Stimulated activated CD8-positive, alpha-beta memory T cell treated with anti-CD3 and anti-CD28 coated beads, Interleukin-15, amount 100 ng/mL, for 1 hour (primary cell): ENCODE measurements around the gene CNTN5.

Source experiments
- DNase-seq: peaks from one replicate; pipeline ENCODE4 v3.0.0-alpha.2; 2020; ENCODE audit warnings: low read depth

The CNTN5 gene

DNA sequence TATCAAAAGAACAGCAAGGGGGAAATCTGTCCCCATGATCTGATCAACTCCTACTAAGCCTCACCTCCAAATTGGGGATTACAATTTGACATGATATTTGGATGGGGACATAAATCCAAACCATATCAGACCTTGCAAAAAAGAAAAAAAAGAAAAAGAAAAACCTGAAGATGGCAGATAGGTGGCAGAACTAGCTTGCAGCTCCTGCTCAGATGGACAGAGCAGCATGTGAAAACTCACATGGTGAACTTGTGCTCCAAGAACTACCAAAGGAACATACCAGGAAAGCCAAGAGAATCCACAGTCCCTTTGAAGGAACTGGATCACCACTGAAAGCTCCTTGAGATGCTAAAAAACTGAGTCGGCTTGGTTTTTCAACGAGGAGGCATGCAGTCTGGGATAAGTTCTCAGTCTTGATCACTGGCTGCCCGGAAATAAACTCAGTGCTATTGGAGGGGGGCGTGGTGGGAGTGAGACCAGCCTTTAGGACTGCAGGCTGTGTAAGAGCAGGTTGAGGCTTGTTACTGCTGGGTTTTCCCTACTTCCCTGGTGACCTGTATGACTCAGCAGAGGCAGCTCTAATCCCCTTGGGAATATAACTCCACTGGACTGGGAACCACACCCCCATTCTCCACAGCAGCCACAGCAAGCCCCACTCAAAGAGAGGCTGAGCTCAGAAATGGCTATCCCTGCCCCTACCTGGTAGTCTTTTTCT, 1308.0 kb downstream of the CNTN5 start:
- no peak for DNase-seq

DNA sequence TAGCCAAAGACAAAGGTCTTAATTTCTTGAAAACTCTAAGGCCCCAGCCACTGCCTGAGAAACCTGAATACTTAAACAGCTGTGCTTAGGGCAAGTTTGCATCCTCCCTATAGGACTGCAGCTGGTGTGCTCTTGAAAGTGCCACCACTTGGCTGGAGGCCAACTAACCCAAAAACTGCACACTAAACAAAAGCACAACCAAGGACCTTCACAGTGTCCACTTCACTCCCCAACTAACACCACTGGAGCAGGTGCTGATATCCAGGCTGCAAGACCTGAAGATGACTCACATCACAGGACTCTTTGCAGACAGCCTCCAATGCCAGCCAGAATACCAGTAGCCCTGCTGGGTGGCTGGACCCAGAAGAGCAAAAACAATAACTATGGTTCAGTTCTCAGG, 1308.6 kb downstream of the CNTN5 start:
- no peak for DNase-seq

DNA sequence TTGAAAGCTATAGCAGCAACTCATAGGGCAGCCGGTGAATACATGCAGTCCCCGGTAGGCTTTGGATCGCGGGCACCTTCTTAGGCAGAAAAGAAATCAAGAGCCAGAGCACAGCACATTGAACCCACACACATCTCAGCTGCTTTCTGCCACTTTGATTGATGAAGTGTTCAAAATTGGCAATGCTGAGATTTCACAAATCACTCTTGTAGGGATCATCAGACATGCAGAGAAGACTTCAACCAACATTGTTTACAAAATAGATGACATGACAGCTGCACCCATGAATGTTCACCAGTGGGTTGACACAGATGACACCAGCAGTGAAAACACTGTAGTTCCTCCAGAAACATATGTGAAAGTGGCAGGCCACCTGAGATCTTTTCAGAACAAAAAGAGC, 1316.1 kb downstream of the CNTN5 start:
- no peak for DNase-seq

GRCh38 chr11:100338144-100338840, 1317.5 kb downstream of the CNTN5 start:
- DNase-seq, result no peak

DNA sequence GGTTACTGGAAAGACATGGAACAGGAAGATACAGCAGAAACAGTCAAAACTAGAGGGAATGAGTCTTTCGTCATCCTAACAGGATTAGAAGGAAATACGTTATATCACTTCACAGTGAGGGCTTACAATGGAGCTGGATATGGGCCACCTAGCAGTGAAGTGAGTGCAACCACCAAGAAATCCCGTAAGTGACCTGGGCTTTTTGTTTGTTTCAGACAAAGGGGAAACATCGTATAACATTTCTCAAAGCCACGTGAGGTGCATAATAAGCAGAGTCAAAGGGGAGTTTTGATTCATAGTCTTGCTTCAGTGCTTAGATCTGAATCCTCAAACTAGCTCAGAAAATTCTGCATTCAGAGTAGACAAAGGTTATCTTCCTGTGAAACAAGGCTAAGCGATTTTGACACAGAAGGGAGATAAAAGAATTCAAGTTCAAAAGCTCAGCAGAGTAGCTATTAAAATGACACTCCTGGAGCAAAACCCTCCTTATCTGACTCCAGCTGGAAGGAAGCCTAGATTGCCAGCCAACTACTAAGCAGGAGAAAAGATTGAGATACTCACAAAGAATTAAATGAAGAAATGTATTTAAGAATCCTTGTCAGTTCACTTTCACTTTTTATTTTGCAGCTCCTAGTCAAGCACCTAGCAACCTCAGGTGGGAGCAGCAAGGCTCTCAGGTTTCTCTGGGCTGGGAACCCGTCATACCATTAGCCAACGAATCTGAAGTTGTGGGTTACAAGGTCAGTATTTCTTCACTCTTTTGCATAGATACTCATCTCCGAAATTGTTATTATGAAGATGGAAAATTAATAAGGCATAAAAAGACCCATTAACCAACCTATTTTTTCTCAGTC, 1319.9 kb downstream of the CNTN5 start:
- DNase-seq, result no peak

DNA sequence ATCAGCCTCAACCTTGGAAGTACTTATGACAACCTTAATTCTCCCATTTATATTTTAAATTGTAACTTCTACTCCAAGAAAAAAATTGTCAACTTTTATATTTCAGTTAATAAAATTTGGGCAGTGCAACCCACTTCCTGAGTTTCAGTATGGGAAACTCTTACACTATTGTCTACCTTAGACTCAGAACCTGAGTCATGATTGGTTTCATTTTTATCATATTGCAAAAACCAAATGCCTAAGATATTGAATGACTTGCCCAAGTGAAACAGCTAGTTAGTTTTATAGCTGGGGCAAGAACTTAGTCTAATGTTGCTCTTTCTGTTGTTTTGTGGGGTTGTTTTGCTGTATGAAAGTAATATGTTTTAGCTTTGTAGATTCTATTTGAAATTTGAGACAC, 1332.3 kb downstream of the CNTN5 start:
- no peak for DNase-seq

GRCh38 chr11:100354736-100355135, 1334.0 kb downstream of the CNTN5 start:
- DNase-seq, result no peak

DNA sequence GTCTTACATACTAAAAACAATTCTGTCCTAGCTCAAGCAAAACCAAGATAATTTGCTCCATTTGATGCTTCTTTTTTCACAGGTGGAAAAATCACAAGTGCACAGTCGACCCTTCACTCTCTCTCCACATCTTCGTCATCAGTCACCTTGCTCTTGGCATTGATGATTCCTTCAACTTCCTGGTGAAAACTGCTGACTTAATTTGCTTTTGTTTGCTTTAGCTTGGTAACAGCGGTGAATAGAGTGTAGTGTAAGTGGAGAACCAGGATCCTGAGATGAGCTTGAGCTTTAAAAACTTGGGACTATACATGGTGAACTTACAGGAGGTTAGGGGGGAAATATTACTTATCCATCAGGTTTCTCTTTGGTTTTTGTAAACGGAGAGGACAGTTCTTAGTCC, 1335.3 kb downstream of the CNTN5 start:
- no peak for DNase-seq

- no peak for DNase-seq
Measured at GRCh38 chr11:100359281-100359680, 1338.5 kb downstream of the CNTN5 start.

GRCh38 chr11:100367892-100368291, 1347.1 kb downstream of the CNTN5 start:
- DNase-seq, result no peak

- no peak for DNase-seq
Measured at GRCh38 chr11:100383357-100383865, 1362.7 kb downstream of the CNTN5 start.

DNA sequence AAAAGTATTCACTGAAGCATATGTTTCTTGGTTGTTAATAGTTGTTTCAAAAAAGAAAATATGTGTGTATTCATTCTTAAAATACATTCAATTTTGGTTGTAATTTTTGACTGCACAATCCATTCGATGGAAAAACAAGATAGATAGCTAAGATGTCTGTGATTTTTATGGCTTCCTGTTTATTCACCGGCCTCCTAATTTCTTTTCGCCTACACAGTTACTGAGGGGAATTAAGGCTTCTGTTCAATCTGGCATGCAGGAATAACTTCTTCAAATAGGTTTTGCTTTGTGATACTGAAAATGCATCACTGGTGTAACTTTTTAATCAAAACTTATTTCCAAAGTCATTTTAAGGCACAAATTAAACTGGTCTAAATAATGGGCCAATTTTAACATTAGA, 1375.5 kb downstream of the CNTN5 start:
- no peak for DNase-seq

- no peak for DNase-seq
Measured at GRCh38 chr11:100397401-100397800, 1376.7 kb downstream of the CNTN5 start.

DNA sequence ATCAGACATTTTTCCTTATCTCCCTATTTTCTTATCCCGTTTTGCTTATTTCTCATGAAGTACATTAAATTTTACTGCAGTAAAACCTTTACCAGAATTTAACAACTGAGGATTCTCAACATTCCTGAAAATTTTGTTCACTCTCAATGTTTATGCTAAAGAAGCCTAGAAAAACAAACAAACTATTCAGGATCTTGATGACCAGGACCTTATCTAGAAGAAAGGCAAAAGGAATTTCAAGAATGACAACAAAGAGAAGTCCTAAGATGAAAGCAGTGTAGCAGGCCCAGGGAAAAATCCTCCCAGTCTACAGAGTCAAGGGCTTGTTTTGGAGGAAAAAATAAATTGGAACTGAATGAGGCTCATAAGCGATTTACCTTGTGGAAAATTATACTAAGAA, 1383.1 kb downstream of the CNTN5 start:
- DNase-seq, result no peak

- DNase-seq, result no peak
Measured at GRCh38 chr11:100404907-100405306, 1384.2 kb downstream of the CNTN5 start.
